ENCODE data around the gene CD6. TPM values are rescaled to one million over a fixed set of nuclear protein-coding genes. Genes with fewer than 3 reads are reported as not detected.

CD6 gene
- total and polyA plus RNA-seq, 2 experiments from 2014 or later, result 0.03 TPM; not detected in 1

DNA sequence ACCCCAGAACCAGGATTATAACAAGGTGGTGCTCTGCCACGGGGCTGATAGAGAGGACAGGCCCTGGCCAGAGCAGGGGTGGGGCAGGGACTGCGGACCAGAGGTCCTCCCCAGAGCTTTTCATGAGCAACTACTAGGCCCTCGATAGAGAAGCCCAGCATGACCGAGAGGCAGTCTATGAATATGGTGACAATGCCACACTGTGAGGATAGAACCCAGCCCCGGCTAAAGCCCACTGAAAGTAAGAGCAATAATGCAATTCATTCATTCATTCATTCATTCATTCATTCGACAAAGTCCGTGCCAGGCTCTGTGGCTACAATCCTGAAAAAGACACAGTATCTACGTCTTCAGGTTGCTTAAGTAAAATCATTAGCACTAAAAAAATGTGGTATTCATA, 95.2 kb downstream of the CD6 start:
- Histone ChIP-seq H3K4me3 (no peak overlapping the region), H3K4me2 (no peak overlapping the region), H2AFZ (no peak overlapping the region), H3K36me3 (replicated peaks; ENCODE audit: insufficient read depth, low read depth) (no peaks in the 10 kb centered on the region), H3K79me2 (no peaks in the 10 kb centered on the region), H3K27ac (no peak overlapping the region), H4K20me1 (ENCODE audit: insufficient read depth, poor library complexity, severe bottlenecking) (no peaks in the 10 kb centered on the region), H3K4me1 (ENCODE audit: insufficient read depth) (peaks cover 13% of the 10 kb centered on the region), H3K9me3 (ENCODE audit: low read depth) (no peaks in the 10 kb centered on the region), H3K27me3 (no peaks in the 10 kb centered on the region), H3K9me2 (replicated peaks; ENCODE audit: insufficient read depth) (no peaks in the 10 kb centered on the region)
- WGBS (ENCODE audit: low lambda C conversion rate, missing lambda C conversion rate), result 94% methylated on average over 8 of the region's 8 CpGs
- no peak for DNase-seq (ENCODE audit: low spot score)
- TF ChIP-seq EZH2phosphoT487 (IDR thresholded peaks at IDR 0.05; ENCODE audit: low read depth, severe bottlenecking, unreplicated experiment) (no peak), EZH2 (IDR thresholded peaks at IDR 0.05; ENCODE audit: borderline replicate concordance) (no peak)
- TF ChIP-seq, protein P1, sequence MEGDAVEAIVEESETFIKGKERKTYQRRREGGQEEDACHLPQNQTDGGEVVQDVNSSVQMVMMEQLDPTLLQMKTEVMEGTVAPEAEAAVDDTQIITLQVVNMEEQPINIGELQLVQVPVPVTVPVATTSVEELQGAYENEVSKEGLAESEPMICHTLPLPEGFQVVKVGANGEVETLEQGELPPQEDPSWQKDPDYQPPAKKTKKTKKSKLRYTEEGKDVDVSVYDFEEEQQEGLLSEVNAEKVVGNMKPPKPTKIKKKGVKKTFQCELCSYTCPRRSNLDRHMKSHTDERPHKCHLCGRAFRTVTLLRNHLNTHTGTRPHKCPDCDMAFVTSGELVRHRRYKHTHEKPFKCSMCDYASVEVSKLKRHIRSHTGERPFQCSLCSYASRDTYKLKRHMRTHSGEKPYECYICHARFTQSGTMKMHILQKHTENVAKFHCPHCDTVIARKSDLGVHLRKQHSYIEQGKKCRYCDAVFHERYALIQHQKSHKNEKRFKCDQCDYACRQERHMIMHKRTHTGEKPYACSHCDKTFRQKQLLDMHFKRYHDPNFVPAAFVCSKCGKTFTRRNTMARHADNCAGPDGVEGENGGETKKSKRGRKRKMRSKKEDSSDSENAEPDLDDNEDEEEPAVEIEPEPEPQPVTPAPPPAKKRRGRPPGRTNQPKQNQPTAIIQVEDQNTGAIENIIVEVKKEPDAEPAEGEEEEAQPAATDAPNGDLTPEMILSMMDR (IDR thresholded peaks at IDR 0.05; ENCODE audit: poor library complexity), result no peak

DNA sequence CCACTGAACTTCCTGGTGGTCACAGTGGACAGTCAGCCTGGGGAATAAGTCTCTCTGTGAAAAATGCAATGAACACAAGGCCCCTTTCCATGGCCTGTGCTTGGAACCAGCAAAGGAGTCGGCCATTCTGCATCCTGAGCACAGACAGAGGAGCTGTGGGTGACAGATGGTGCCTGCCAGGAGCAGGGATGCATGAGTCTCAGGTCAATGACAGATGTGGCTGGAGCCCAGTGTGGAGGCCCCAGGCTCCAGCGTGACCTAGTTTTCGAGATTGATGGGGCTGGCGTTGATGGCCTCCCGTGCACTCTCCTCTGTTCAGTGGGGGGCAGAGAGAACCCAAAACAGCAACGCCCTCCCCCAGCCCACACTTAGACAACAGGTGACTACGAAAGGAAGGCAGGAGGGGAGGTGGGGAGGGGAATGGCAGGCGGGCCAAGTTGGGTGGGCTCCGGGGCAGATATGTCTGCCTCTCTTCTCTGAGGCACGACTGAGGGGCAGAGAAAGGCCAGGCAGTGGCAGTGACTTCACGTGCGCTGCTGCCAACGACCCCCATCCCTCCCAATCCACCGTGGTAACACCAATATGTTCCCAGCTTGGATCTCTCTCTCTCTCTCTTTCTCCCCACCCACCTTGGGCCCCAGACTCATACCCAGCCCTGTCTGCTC, 96.4 kb downstream of the CD6 start:
- TF ChIP-seq, protein P1 (IDR thresholded peaks at IDR 0.05; ENCODE audit: poor library complexity), result no peak
- no peak for TF ChIP-seq EZH2phosphoT487 (IDR thresholded peaks at IDR 0.05; ENCODE audit: low read depth, severe bottlenecking, unreplicated experiment)
- TF ChIP-seq EZH2 (IDR thresholded peaks at IDR 0.05; ENCODE audit: borderline replicate concordance), result no peak
- no peak for DNase-seq (ENCODE audit: low spot score)
- Histone ChIP-seq H3K27me3 (no peaks in the 10 kb centered on the region), H3K27ac (no peak overlapping the region), H4K20me1 (ENCODE audit: insufficient read depth, poor library complexity, severe bottlenecking) (no peaks in the 10 kb centered on the region), H3K79me2 (no peaks in the 10 kb centered on the region), H3K4me2 (no peak overlapping the region), H3K4me3 (no peak overlapping the region), H3K4me1 (ENCODE audit: insufficient read depth) (peaks cover 16% of the 10 kb centered on the region), H3K9me2 (replicated peaks; ENCODE audit: insufficient read depth) (no peaks in the 10 kb centered on the region), H3K36me3 (replicated peaks; ENCODE audit: insufficient read depth, low read depth) (no peaks in the 10 kb centered on the region), H2AFZ (no peak overlapping the region), H3K9me3 (ENCODE audit: low read depth) (no peaks in the 10 kb centered on the region)
- 91% methylated on average over 13 of the region's 14 CpGs for WGBS (ENCODE audit: low lambda C conversion rate, missing lambda C conversion rate)

DNA sequence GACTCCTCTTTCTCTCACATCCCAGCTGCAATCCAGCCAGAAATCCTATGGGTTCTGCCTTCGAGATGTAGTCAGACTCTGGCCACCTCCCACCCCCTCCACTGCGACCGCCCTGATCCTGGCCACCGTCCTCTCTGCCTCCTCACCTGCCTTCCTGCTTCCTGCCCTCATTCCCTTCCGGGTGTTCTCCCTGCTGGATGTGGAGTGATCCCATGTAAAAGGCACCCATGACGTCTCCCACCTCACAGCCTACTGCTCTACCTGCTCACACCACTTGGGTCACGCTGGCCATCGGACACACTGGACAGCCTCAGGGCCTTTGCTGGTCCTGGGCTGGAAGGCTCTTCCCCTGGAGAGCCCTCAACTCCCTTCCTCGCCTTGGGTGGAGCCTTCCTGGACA, 97.1 kb downstream of the CD6 start:
- H3K36me3 ChIP-seq (replicated peaks; ENCODE audit: insufficient read depth, low read depth), result no peaks in the 10 kb centered on the region
- no peaks in the 10 kb centered on the region for H3K9me2 ChIP-seq (replicated peaks; ENCODE audit: insufficient read depth)
- no peak for TF ChIP-seq EZH2phosphoT487 (IDR thresholded peaks at IDR 0.05; ENCODE audit: low read depth, severe bottlenecking, unreplicated experiment)
- TF ChIP-seq, protein P1 (IDR thresholded peaks at IDR 0.05; ENCODE audit: poor library complexity), result no peak
- no peak for TF ChIP-seq EZH2 (IDR thresholded peaks at IDR 0.05; ENCODE audit: borderline replicate concordance)
- H2AFZ ChIP-seq, result no peak overlapping the region
- H3K27me3 ChIP-seq, result no peaks in the 10 kb centered on the region
- no peaks in the 10 kb centered on the region for H4K20me1 ChIP-seq (ENCODE audit: insufficient read depth, poor library complexity, severe bottlenecking)
- H3K9me3 ChIP-seq (ENCODE audit: low read depth), result no peaks in the 10 kb centered on the region
- peaks cover 16% of the 10 kb centered on the region for H3K4me1 ChIP-seq (ENCODE audit: insufficient read depth)
- 91% methylated on average over 9 of the region's 9 CpGs for WGBS (ENCODE audit: low lambda C conversion rate, missing lambda C conversion rate)
- no peak overlapping the region for H3K4me2 ChIP-seq
- DNase-seq (ENCODE audit: low spot score), result no peak
- H3K4me3 ChIP-seq, result no peak overlapping the region
- H3K27ac ChIP-seq, result no peak overlapping the region
- no peaks in the 10 kb centered on the region for H3K79me2 ChIP-seq
